ENCODE results near the gene SCAPER.

Gene SCAPER

GRCh38 chr15:76803049-76803571 lies 102.0 kb downstream of the SCAPER start:
- Histone ChIP-seq H3K36me3 (ENCODE audit: control insufficient read depth in 2 of 2, insufficient read depth in 1 of 2, low read length in 2 of 2) (peaks cover 11 to 15% of the 10 kb centered on the region in 2 experiments; a peak in 2 of 3 replicates), H3K4me1 (ENCODE audit: control insufficient read depth, insufficient read depth, low read length) (no peaks in the 10 kb centered on the region), H3K27ac (ENCODE audit: extremely low read depth, low read depth, low read length) (no peak overlapping the region), H3K9me3 (ENCODE audit: control insufficient read depth, insufficient read depth, low read depth, low read length) (no peaks in the 10 kb centered on the region), H3K4me3 (ENCODE audit: low read depth, low read length) (no peak overlapping the region)
- TF ChIP-seq ZBTB7A (tag by site-specific recombination; IDR thresholded peaks at IDR 0.05; ENCODE audit: low read depth) (no peak), BCL6B (tag by site-specific recombination; IDR thresholded peaks at IDR 0.05) (0 out of 2 replicates have a peak, but pooled peaks have one; percentile 23), KLF9 (tag by site-specific recombination; IDR thresholded peaks at IDR 0.05; ENCODE audit: low read depth) (no peak), REPIN1 (tag by site-specific recombination; IDR thresholded peaks at IDR 0.05; ENCODE audit: low read depth) (no peak), ZNF341 (tag by site-specific recombination; IDR thresholded peaks at IDR 0.05; ENCODE audit: low read depth) (no peak), ZNF19 (tag by site-specific recombination; IDR thresholded peaks at IDR 0.05; ENCODE audit: low read depth) (no peak), INSM2 (tag by site-specific recombination; IDR thresholded peaks at IDR 0.05) (no peak), PRDM1 (tag by site-specific recombination; IDR thresholded peaks at IDR 0.05) (peak; percentile 49; the same call in 1 of the 2 replicates)
- TF ChIP-seq, protein P1, sequence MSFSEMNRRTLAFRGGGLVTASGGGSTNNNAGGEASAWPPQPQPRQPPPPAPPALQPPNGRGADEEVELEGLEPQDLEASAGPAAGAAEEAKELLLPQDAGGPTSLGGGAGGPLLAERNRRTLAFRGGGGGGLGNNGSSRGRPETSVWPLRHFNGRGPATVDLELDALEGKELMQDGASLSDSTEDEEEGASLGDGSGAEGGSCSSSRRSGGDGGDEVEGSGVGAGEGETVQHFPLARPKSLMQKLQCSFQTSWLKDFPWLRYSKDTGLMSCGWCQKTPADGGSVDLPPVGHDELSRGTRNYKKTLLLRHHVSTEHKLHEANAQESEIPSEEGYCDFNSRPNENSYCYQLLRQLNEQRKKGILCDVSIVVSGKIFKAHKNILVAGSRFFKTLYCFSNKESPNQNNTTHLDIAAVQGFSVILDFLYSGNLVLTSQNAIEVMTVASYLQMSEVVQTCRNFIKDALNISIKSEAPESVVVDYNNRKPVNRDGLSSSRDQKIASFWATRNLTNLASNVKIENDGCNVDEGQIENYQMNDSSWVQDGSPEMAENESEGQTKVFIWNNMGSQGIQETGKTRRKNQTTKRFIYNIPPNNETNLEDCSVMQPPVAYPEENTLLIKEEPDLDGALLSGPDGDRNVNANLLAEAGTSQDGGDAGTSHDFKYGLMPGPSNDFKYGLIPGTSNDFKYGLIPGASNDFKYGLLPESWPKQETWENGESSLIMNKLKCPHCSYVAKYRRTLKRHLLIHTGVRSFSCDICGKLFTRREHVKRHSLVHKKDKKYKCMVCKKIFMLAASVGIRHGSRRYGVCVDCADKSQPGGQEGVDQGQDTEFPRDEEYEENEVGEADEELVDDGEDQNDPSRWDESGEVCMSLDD (tag by site-specific recombination; IDR thresholded peaks at IDR 0.05), result no peak
- POLR2A ChIA-PET, result no interaction called here
- CTCF ChIA-PET, result interaction anchor here (0.9 kb wide), 1 partner anchor 652 kb away, joined by 3 read pairs; no protein-coding TSS in a partner anchor

GRCh38 chr15:76802411-76802810 lies 102.7 kb downstream of the SCAPER start:
- Histone ChIP-seq H3K9me3 (ENCODE audit: control insufficient read depth, insufficient read depth, low read depth, low read length) (no peaks in the 10 kb centered on the region), H3K4me1 (ENCODE audit: control insufficient read depth, insufficient read depth, low read length) (no peaks in the 10 kb centered on the region), H3K36me3 (ENCODE audit: control insufficient read depth in 2 of 2, insufficient read depth in 1 of 2, low read length in 2 of 2) (peaks cover 11 to 20% of the 10 kb centered on the region in 2 experiments; a peak in 2 of 3 replicates), H3K4me3 (ENCODE audit: low read depth, low read length) (no peak overlapping the region), H3K27ac (ENCODE audit: extremely low read depth, low read depth, low read length) (no peak overlapping the region)
- TF ChIP-seq ZNF214 (tag by site-specific recombination; IDR thresholded peaks at IDR 0.05; ENCODE audit: borderline replicate concordance), result no peak
- POLR2A ChIA-PET, result no interaction called here
- CTCF ChIA-PET, result interaction anchor here (0.5 to 0.6 kb wide), 2 partner anchors 135 to 852 kb away, joined by 3 read pairs; no protein-coding TSS in a partner anchor

DNA sequence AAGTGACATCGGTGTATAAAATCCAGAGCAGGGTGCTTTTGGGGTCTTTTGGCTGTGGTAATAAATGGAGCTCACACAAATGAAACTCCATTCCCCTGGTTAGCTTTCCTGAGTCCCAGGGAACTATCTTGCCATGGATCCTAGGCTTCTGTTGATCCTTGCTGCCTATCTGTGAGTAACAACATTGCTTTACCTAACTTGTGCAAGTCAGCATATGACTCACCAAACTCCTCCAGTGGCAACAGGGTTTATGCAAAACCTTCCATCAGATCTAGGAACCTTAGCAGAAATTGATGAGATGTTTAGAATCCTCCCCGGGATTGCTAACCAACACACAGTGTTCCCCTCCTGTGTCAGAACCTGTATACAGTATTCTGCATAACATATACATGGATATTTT lies 105.4 kb downstream of the SCAPER start:
- Histone ChIP-seq H3K27ac (ENCODE audit: extremely low read depth, low read depth, low read length) (no peak overlapping the region), H3K4me1 (ENCODE audit: control insufficient read depth, insufficient read depth, low read length) (no peaks in the 10 kb centered on the region), H3K9me3 (ENCODE audit: control insufficient read depth, insufficient read depth, low read depth, low read length) (no peaks in the 10 kb centered on the region), H3K4me3 (ENCODE audit: low read depth, low read length) (no peak overlapping the region), H3K36me3 (ENCODE audit: control insufficient read depth in 2 of 2, insufficient read depth in 1 of 2, low read length in 2 of 2) (peaks cover 13 to 24% of the 10 kb centered on the region in 2 experiments; a peak in 2 of 3 replicates)
- POLR2A ChIA-PET, result no interaction called here
- CTCF ChIA-PET, result interaction anchor here (1.6 kb wide), 1 partner anchor 608 kb away, joined by 3 read pairs; no protein-coding TSS in a partner anchor
- TF ChIP-seq ZNF529 (tag by site-specific recombination; IDR thresholded peaks at IDR 0.05; ENCODE audit: insufficient replicate concordance) (no peak), ZNF660 (tag by site-specific recombination; IDR thresholded peaks at IDR 0.05) (no peak), ZNF510 (tag by site-specific recombination; IDR thresholded peaks at IDR 0.05; ENCODE audit: insufficient replicate concordance) (no peak), ZSCAN23 (tag by site-specific recombination; IDR thresholded peaks at IDR 0.05) (no peak), ZSCAN30 (tag by site-specific recombination; IDR thresholded peaks at IDR 0.05) (no peak), GLIS2 (tag by site-specific recombination; IDR thresholded peaks at IDR 0.05) (no peak), ZNF26 (tag by site-specific recombination; IDR thresholded peaks at IDR 0.05) (no peak), ZNF626 (tag by site-specific recombination; IDR thresholded peaks at IDR 0.05) (no peak), ZNF561 (tag by site-specific recombination; IDR thresholded peaks at IDR 0.05; ENCODE audit: borderline replicate concordance) (no peak)
- TF ChIP-seq, protein P2, sequence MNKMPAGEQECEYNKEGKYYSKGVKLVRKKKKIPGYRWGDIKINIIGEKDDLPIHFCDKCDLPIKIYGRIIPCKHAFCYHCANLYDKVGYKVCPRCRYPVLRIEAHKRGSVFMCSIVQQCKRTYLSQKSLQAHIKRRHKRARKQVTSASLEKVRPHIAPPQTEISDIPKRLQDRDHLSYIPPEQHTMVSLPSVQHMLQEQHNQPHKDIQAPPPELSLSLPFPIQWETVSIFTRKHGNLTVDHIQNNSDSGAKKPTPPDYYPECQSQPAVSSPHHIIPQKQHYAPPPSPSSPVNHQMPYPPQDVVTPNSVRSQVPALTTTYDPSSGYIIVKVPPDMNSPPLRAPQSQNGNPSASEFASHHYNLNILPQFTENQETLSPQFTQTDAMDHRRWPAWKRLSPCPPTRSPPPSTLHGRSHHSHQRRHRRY (tag by site-specific recombination; IDR thresholded peaks at IDR 0.05), result no peak

Measured in HEK293 (cell line).